Retina (tissue), 1 donor: ENCODE results near the gene EGFL8.
"Not testable (repeated sequence)": the region's sequence is repeated elsewhere in the genome, so short reads cannot be mapped to it uniquely, and the experiment has no call there.

Experiments used
- DNase-seq: peaks from one replicate; pipeline ENCODE4 v3.0.0-alpha.2; 2016

The EGFL8 gene

GRCh38 chr6:32198345-32198696, 33.9 kb downstream of the EGFL8 start:
- DNase-seq, result no peak

DNA sequence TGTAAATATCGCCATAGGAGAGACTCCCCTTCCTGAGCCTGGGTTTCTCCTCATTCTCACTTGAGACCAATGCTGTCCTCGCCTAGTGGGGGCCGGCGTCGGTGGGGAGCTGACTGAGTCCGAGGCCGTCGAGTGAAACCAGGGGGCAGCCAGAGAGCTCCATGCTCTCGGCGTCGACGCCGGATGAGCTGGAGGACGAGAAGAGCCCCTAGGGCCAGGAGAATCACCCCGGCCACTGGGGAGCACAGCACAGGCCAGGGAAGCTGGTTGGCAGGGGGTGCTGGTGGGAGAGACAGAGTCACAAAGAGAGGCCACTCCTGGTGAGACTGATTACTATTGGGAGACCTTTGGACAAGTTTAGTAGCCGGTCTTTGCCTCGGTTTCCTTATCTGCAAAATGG, 34.5 kb downstream of the EGFL8 start:
- DNase-seq, result no peak

DNA sequence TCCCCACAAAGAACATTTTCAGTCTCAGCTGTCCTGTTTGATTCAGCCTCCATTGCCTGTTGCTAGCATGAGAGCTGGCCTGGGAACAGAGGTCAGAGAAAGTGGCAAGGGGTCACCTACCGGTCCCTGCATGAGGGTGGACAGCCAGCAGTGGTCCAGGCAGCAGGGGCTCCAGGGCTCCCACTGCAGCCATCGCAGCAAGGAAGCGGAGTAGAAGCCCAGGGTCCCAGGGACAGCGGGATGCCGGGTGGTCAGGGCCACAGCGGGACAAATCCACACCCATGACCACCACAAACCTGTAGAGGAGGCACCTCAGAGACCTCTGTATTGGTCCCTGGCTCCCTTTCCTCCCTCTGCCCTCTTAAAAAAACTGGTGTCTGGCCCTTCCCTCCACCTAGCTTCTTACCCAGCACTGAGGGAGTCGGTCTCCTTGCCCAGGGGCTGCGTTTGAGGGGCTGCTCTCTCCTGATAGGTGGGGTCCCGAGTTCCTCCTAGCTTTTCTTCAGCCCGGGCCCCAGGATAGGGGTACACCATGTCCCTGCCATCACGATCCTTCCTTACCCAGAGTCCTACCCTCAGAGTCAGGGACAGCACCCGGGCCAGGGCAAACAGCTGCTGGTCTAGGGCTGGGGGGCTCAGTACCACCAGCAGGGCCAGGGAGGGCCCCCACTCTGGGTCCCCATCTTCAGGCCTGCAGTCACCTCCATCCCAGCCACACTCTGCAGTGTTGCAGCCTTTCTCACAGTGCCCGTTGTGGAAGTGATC, 36.5 kb downstream of the EGFL8 start:
- DNase-seq, result no peak

GRCh38 chr6:32202186-32202585, 37.8 kb downstream of the EGFL8 start:
- DNase-seq, result no peak

- DNase-seq, result peak; percentile 84
These were observed 39.3 kb downstream of the EGFL8 start for GRCh38 chr6:32203426-32204267.

DNA sequence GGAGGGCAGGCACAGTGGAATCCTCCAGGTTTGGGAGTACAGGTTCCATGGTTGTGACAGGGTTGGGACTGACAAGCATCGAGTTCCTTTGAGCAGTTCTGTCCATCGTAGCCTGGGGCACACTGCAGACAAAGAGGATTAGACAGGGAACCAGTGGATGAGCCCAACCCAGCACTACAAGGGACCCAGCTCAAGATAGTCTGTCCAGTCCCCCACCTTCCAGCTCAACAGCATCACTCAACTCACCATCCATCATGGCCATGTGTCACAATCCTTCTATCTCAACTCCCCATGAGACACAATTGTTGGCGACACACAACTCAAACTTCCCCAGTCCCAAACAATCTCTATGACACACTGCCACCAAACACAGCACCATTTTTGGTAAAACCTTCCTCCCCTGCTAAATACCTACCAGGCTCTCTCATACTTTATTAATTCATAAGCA, 39.9 kb downstream of the EGFL8 start:
- no peak for DNase-seq

DNA sequence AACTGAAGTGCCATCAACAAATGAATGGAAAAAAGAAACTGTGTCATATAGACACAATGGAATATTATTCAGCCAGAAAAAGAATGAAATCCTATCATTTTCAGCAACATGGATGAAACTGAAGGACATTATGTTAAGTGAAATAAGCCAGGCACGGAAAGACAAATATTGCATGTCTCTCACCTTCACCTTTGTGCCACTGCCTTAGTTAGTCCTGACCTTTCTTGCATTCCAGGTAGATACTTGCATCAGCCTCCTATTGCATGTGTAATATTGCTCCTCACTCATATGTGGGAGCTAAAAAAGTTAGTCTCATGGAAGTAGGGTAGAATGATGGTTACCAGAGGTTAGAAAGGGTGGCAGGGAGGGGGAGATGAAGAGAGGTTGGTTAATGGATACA, 44.6 kb downstream of the EGFL8 start:
- no peak for DNase-seq

- no peak for DNase-seq
These were observed 45.8 kb downstream of the EGFL8 start for GRCh38 chr6:32210191-32210601.

DNA sequence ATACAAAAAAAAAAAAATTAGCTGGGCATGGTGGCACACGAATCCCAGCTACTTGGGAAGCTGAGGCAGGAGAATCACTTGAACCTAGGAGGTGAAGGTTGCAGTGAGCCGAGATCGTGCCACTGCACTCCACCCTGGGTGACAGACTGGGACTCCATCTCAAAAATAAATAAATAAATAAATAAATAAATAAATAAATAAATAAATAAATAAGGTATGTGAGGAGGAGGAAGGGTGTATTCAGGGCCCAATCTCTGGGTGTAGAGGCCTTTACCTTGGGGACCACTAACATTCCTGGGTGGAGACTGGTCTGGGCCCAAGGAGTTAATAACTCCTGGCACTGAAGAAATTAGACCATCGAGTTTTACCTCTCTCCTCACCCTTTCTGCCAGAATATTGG, 47.0 kb downstream of the EGFL8 start:
- DNase-seq, result not testable (repeated sequence)

DNA sequence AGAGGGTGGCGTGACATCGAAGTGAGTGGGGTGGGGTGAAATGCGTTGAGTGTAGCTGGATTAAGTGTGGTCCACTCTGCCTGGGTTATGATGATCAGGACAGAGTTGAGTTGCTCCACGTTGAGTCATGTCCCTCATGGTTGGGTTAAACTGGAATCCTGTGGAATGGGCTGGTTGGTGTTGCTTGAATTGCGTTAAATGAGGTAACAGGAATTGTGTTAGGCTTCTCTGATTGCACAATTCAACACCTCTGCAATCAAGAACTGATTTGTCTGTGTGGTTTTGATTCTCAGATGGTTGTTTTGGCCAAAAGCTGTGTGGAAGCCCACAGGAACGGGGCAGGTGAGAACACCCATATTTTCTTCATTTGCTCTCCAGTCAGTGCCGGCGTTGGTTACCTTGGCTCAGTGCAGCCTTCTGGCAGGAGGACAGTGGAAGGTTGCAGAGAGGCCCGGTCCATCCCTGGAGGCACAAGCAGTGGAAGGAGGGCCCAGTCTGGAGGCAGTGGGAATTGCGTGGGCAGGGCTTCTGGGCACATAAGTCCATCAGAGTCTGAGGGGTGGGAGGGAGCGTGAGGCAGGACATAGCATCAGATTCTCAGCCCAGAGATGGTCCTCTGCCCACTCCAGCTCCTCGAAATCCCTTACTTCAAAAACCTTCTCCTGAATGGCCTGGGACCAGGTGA, 47.8 kb downstream of the EGFL8 start:
- no peak for DNase-seq

DNA sequence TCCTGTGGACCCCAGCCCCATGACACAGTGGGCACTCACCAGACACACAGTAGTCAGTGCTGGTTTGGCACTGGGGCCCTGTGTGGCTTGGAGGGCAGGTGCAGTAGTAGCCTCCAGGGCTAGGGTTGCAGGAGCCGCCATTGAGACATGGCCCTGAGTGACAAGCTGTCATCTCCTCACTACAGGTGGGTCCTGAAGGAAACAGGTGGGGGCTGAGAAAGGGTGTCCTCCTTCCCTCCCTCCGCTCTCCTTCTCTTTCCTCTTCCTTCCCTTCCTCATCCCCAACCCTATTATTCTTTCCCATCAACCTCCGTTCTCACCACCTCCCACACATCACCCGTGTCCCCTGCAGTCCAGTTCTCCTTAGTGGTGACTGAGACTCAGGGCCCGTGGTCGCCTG, 49.3 kb downstream of the EGFL8 start:
- DNase-seq, result no peak

GRCh38 chr6:32214126-32214525, 49.7 kb downstream of the EGFL8 start:
- DNase-seq, result no peak

DNA sequence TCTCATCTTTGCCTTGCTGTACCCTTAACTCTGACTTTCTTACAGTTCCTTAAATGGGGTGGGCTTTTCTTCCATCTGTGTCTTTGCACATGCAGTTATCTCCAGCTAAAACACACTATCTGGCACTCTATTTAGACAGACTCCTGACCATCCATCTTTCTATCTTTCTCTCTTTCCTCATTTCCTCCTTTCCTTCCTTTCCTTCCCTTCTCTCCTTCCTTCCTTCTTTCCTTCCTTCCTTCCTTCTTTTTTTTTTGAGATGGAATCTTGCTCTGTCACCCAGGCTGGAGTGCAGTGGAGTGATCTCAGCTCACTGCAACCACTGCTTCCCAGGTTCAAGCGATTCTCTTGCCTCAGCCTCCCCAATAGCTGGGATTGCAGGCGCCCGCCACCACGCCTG, 51.2 kb downstream of the EGFL8 start:
- DNase-seq, result no peak

DNA sequence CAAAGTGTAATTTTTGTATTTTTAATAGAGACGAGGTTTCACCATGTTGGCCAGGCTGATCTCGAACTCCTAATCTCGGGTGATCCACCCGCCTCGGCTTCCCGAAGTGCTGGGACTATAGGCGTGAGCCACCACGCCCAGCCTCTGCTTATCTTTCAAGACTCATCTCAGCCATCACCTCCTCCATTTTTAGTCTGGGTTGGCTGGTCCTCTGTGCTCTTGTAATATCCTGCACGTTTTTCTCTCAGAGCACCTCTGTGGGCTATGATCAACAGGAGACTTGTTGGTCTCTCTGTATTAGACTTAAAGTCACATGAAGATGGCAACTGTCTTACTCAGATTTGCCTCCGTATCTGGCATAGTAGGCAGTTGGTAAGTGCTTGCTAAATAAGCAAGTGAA, 51.9 kb downstream of the EGFL8 start:
- DNase-seq, result no peak

- DNase-seq, result no peak
These were observed 52.6 kb downstream of the EGFL8 start for GRCh38 chr6:32216998-32217397.
